Measurements from ENCODE around the gene TNFRSF1A. TPM values are rescaled to one million over a fixed set of nuclear protein-coding genes. Genes with fewer than 3 reads are reported as not detected.

Gene TNFRSF1A
- total RNA-seq, 1 donor from 2014 or later = 21.8 TPM

GRCh38 chr12:6367065-6367968 lies 25.4 kb upstream of the TNFRSF1A start:
- Mint-ChIP-seq H3K4me1 (peaks cover 26% of the 10 kb centered on the region), H3K9me3 (no peaks in the 10 kb centered on the region)
- H3K4me3 ChIP-seq = no peak overlapping the region

GRCh38 chr12:6364044-6364374 lies 22.1 kb upstream of the TNFRSF1A start:
- Histone ChIP-seq H4K20me1 (ENCODE audit: low read depth) (no peaks in the 10 kb centered on the region), H3K9ac (no peak overlapping the region), H3K4me2 (peak overlapping the region; percentile 77), H3K4me3 (peak overlapping the region; percentile 63), H3K36me3 (no peaks in the 10 kb centered on the region), H3F3A (ENCODE audit: low read depth) (peaks cover 10% of the 10 kb centered on the region), H3K27me3 (no peaks in the 10 kb centered on the region), H3K4me1 (no peaks in the 10 kb centered on the region), H3K79me2 (ENCODE audit: low read depth) (peaks cover 9% of the 10 kb centered on the region), H3K27ac (no peak overlapping the region), H3K9me3 (ENCODE audit: low read depth) (no peaks in the 10 kb centered on the region), H2AFZ (replicated peaks) (no peak overlapping the region)
- Mint-ChIP-seq H3K27ac (no peak overlapping the region), H3K27me3 (ENCODE audit: insufficient read depth, low read depth) (peaks cover 18% of the 10 kb centered on the region), H3K4me3 (peak overlapping the region; percentile 18), H3K4me1 (peaks cover 13% of the 10 kb centered on the region), H3K9me3 (no peaks in the 10 kb centered on the region), H3K36me3 (no peaks in the 10 kb centered on the region)
- no peak for TF ChIP-seq CTCF (IDR thresholded peaks at IDR 0.05)
- no peak for TF ChIP-seq EZH2 (IDR thresholded peaks at IDR 0.05)
- no peak for TF ChIP-seq EZH2phosphoT487 (IDR thresholded peaks at IDR 0.05)
- DNase-seq (ENCODE audit: low spot score) = no peak

More at GRCh38 chr12:6367065-6367968, 25.4 kb upstream of the TNFRSF1A start:
- H3K27me3 Mint-ChIP-seq (ENCODE audit: insufficient read depth, low read depth) = peaks cover 14% of the 10 kb centered on the region
- no peaks in the 10 kb centered on the region for H3K36me3 ChIP-seq
- no peak for DNase-seq (ENCODE audit: low spot score)
- no peak overlapping the region for H3K9ac ChIP-seq
- H3K4me2 ChIP-seq = no peak overlapping the region
- no peak overlapping the region for H3K27ac Mint-ChIP-seq
- H3K4me3 Mint-ChIP-seq = no peak overlapping the region
- H3K27me3 ChIP-seq = no peaks in the 10 kb centered on the region
- TF ChIP-seq CTCF (IDR thresholded peaks at IDR 0.05) (peak; percentile 22), EZH2phosphoT487 (IDR thresholded peaks at IDR 0.05) (no peak)
- peaks cover 21% of the 10 kb centered on the region for H3K4me1 ChIP-seq
- H3K36me3 Mint-ChIP-seq = no peaks in the 10 kb centered on the region
- H4K20me1 ChIP-seq (ENCODE audit: low read depth) = no peaks in the 10 kb centered on the region
- H3K27ac ChIP-seq = no peak overlapping the region
- H3K79me2 ChIP-seq (ENCODE audit: low read depth) = peaks cover 15% of the 10 kb centered on the region
- H3K9me3 ChIP-seq (ENCODE audit: low read depth) = no peaks in the 10 kb centered on the region
- no peak overlapping the region for H2AFZ ChIP-seq (replicated peaks)
- H3F3A ChIP-seq (ENCODE audit: low read depth) = peaks cover 30% of the 10 kb centered on the region

- no peak overlapping the region for H3K4me3 Mint-ChIP-seq
- Histone ChIP-seq H3K27me3 (no peaks in the 10 kb centered on the region), H3F3A (ENCODE audit: low read depth) (peaks cover 10% of the 10 kb centered on the region), H3K4me3 (peak overlapping the region; percentile 63), H3K79me2 (ENCODE audit: low read depth) (peaks cover 9% of the 10 kb centered on the region), H3K9me3 (ENCODE audit: low read depth) (no peaks in the 10 kb centered on the region), H3K9ac (no peak overlapping the region), H3K4me1 (no peaks in the 10 kb centered on the region), H3K27ac (no peak overlapping the region), H2AFZ (replicated peaks) (peak overlapping the region; percentile 93), H3K36me3 (no peaks in the 10 kb centered on the region), H3K4me2 (peak overlapping the region; percentile 77), H4K20me1 (ENCODE audit: low read depth) (no peaks in the 10 kb centered on the region)
- no peak overlapping the region for H3K27ac Mint-ChIP-seq
- DNase-seq (ENCODE audit: low spot score) = peak; percentile 74
- TF ChIP-seq EZH2phosphoT487 (IDR thresholded peaks at IDR 0.05) = no peak
- no peak for TF ChIP-seq CTCF (IDR thresholded peaks at IDR 0.05)
- TF ChIP-seq EZH2 (IDR thresholded peaks at IDR 0.05) = no peak
- H3K36me3 Mint-ChIP-seq = no peaks in the 10 kb centered on the region
- H3K27me3 Mint-ChIP-seq (ENCODE audit: insufficient read depth, low read depth) = peaks cover 16% of the 10 kb centered on the region
- no peaks in the 10 kb centered on the region for H3K9me3 Mint-ChIP-seq
- peaks cover 13% of the 10 kb centered on the region for H3K4me1 Mint-ChIP-seq
Observed at GRCh38 chr12:6363330-6364043, 21.6 kb upstream of the TNFRSF1A start.

All from neural progenitor cell (in vitro differentiated cells).